ENCODE data around the gene CEP131.

DNA sequence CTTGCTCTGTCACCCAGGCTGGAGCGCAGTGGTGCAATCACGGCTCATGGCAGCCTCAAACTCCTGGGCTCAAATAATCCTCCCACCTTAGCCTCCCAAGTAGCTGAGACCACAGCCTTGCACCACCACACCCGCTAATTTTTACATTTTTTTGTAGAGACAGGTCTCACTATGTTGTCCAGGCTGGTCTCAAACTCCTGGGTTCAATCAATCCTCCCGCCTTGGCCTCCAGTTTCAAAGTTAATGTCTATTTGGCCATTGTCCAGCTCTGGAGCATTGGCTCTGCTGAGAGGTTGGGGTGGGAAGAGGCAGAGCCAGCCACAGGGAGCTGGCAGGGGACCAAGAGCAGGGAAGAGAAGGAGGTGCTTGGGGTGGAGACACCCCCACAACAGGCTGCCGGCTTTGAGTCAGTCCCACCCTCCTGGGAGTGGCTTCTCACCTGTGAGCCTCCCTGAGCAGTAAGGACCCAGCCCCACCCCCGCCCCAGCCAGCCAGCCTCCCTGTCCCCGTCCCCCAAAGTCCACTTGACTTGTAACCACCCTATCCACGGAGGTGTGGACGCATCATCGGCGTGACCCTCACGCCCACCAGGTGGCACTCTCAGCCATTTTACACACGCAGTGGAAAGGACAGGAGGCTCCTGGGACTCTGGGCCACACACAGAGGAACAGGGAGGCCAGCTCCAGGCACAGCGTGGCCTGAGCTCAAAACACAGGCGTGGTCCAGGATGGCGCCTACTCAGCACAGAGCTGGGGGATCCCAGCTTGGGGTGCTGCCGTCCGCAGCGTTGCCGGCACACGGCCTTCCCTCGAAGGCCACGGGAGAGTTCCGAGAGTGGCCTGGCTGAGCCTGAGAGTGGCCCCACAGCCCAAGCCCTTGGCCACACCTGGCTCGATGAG, 80.2 kb downstream of the CEP131 start:
- TF ChIP-seq CTCF (IDR thresholded peaks at IDR 0.05; ENCODE audit: extremely low read depth in 1 of 2, insufficient read depth in 1 of 2, low read depth in 1 of 2, low read length in 2 of 2) (peak; percentile 55 to 80), POLR2AphosphoS5 (IDR thresholded peaks at IDR 0.05; ENCODE audit: insufficient read depth, low read depth, low read length) (no peak), MYC (IDR thresholded peaks at IDR 0.05; ENCODE audit: low read depth, low read length) (no peak), FOS (IDR thresholded peaks at IDR 0.05; ENCODE audit: borderline replicate concordance, insufficient read depth, low read length) (no peak), POLR2A (IDR thresholded peaks at IDR 0.05; ENCODE audit: low read depth, low read length) (no peak), JUN (IDR thresholded peaks at IDR 0.05; ENCODE audit: borderline replicate concordance, insufficient read depth, insufficient read length, low read depth) (no peak)
- TF ChIP-seq, protein P1, sequence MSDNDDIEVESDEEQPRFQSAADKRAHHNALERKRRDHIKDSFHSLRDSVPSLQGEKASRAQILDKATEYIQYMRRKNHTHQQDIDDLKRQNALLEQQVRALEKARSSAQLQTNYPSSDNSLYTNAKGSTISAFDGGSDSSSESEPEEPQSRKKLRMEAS (IDR thresholded peaks at IDR 0.05; ENCODE audit: insufficient read depth, insufficient read length) = no peak
